Ovary (tissue), 9 donors: ENCODE measurements around the gene ADI1. TPM values are rescaled to one million over a fixed set of nuclear protein-coding genes. Genes with fewer than 3 reads are reported as not detected.

Experiments used
- DNase-seq, 5 donors: peaks; one replicate each; pipeline ENCODE4 v3.0.0-alpha.2; 2019 to 2020
- H3K27ac ChIP-seq, 2 donors: fragments of 200-600 bp; one replicate each; pipeline versions ENCODE4 v1.5.1 to v1.8.0; 2019 to 2022
- H3K27me3 ChIP-seq: fragments of 200-600 bp; one replicate; pipeline ENCODE4 v1.8.0; 2022
- H3K36me3 ChIP-seq: fragments of 200-600 bp; sonication (generic); one replicate; pipeline ENCODE4 v1.5.1; 2019
- H3K4me1 ChIP-seq: one replicate; pipeline ENCODE4 v1.8.1; 2013; ENCODE audit warnings: mild to moderate bottlenecking, moderate library complexity; ENCODE audit not compliant: insufficient read depth
- H3K4me3 ChIP-seq: fragments of 200-600 bp; sonication (generic); one replicate; pipeline ENCODE4 v1.5.1; 2017
- H3K9me3 ChIP-seq, 2 donors: fragments of 200-600 bp in 1 of 2; sonication (generic) in 1 of 2; one replicate each; pipeline versions ENCODE4 v1.5.1 to v1.8.1; 2013 to 2019; ENCODE audit warnings: mild to moderate bottlenecking in 1 of 2, moderate library complexity in 1 of 2
- EP300 ChIP-seq: sonication (generic); formaldehyde crosslinking; IDR thresholded peaks from one replicate; pipeline ENCODE4 v1.6.1; 2017; ENCODE audit warnings: antibody characterized with exemption
- POLR2A ChIP-seq: fragments of 450-650 bp; IDR thresholded peaks from one replicate; pipeline ENCODE4 v1.6.1; 2017; ENCODE audit warnings: antibody characterized with exemption, mild to moderate bottlenecking, moderate library complexity
- WGBS, 3 donors: extraction: QIAGEN DNeasy Blood & Tissue Kit in 1 of 3; methylation state at CpG; one replicate each; pipeline versions ENCODE4 v1.1.5 to v1.1.7; 2013 to 2017; 5-methylcytosine and 5-hydroxymethylcytosine counted together
- intact Hi-C, 4 donors: fragments of 100-400 bp; cut with DNase I; formaldehyde crosslinking; loops; one replicate each; pipeline versions ENCODE4 v1.11.0 to v1.15.1; 2022 to 2023
- polyA plus RNA-seq, 2 donors: library from polyadenylated mRNA; stranded (reverse); fragments of 200-250 nt in 1 of 2; fragments of 350-450 nt in 1 of 2; fragmentation: Illumina TruSeq in 1 of 2; extraction: RNeasy Lipid Tissue Mini Kit (QIAGEN cat#74804) in 1 of 2; gene quantifications; one replicate each; pipeline ENCODE4 v1.2.3, GENCODE V29; 2013 to 2014
- total RNA-seq, 7 donors: library from RNA; depleted of rRNA in 2 of 7; stranded (reverse); fragments of >200 nt in 2 of 7; fragmentation: NEBNext Ultra II Directional in 3 of 7; extraction: Animal tissue kit (Norgen Biotek cat#: 25700) in 3 of 7; gene quantifications; one replicate each; pipeline versions ENCODE4 v1.1.0 to v1.2.4, GENCODE V29; 2016 to 2023
- TF ChIP-seq, protein P1 (sequence below), 3 donors: fragments of 450-650 bp in 2 of 3; fragments of 200-600 bp in 1 of 3; IDR thresholded peaks; one replicate each; pipeline versions ENCODE4 v1.5.1 to v1.8.0; 2016 to 2022; ENCODE audit warnings: antibody characterized with exemption in 3 of 3, mild to moderate bottlenecking in 1 of 3
- donor health status: DM: no; HTN: no; CAD: no; lungs with moderate emphysema.
- donor health status: DM: no; HTN: no; CAD: no.
- donor health status: Bipolar disorder and iron deficiency.
- donor health status: DM: yes; HTN: yes; CAD: no.
- donor health status: DM: no; HTN: no; CAD: no.
- donor health status: DM: yes; HTN: yes; CAD: no.

ADI1 gene
- total and polyA plus RNA-seq, 9 donors = 35.9 to 77.2 (median 51.9) TPM

DNA sequence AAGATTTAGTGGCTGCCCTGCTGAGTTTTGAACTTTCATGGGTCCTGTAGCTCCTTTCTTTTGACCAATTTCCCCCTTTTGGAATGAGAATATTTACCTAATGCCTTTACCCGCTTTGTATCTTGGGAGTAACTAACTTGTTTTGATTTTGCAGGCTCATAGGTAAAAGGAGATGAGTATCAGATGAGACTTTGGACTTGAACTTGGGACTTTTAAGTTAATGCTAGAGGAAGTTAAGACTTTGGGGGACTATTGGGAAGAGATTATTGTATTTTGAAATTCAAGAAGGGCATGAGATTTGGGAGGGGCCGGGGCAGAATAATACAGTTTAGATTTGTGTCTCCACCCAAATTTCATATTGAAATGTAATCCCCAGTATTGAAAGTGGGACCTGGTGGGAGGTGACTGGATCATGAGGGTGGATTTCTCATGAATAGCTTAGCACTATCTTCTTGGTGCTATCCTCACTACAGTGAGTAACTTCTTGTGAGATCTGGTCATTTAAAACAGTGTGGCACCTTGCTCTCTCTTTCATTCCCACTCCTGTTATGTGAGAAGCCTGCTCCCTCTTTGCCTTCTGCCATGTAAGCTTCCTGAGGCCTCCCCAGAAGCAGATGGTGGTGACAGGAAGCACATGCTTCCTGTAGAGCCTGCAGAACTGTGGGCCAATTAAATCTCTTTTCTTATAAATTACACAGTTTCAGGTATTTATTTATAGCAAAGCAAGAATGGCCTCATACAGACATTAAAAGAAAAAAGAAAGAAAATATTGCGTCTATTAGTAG is 6.1 kb downstream of the ADI1 start:
- intact Hi-C loops = no loop called here
- no peak overlapping the region for H3K4me3 ChIP-seq
- H3K9me3 ChIP-seq = no peaks in the 10 kb centered on the region
- DNase-seq = no peak
- WGBS, 3 donors = 98 to 99% (median 98%) methylated on average over 3 of the region's 3 CpGs
- no peaks in the 10 kb centered on the region for H3K4me1 ChIP-seq
- no peaks in the 10 kb centered on the region for H3K27me3 ChIP-seq
- no peak overlapping the region for H3K27ac ChIP-seq
- TF ChIP-seq EP300 (no peak), POLR2A (no peak)
- TF ChIP-seq, protein P1, sequence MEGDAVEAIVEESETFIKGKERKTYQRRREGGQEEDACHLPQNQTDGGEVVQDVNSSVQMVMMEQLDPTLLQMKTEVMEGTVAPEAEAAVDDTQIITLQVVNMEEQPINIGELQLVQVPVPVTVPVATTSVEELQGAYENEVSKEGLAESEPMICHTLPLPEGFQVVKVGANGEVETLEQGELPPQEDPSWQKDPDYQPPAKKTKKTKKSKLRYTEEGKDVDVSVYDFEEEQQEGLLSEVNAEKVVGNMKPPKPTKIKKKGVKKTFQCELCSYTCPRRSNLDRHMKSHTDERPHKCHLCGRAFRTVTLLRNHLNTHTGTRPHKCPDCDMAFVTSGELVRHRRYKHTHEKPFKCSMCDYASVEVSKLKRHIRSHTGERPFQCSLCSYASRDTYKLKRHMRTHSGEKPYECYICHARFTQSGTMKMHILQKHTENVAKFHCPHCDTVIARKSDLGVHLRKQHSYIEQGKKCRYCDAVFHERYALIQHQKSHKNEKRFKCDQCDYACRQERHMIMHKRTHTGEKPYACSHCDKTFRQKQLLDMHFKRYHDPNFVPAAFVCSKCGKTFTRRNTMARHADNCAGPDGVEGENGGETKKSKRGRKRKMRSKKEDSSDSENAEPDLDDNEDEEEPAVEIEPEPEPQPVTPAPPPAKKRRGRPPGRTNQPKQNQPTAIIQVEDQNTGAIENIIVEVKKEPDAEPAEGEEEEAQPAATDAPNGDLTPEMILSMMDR (IDR thresholded peaks at IDR 0.05) = no peak
- H3K36me3 ChIP-seq = no peaks in the 10 kb centered on the region

DNA sequence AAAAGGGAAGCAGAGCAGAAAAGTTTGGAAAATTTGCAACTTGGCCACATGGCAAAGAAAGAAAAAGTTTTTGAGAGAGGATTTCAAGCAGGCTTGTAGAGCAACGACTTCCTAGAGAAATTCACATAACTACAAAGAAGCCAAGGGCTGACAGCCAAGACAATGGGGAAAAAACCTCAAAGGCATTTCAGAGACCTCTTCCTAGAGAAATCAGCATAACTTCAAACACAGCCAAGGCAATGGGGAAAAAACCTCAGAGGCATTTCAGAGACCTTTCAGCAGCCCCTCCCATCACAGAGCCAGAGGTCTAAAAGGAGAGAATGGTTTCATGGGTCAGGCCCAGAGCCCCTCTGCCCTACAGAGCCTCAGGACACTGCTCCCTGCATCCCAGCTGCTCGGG is 7.2 kb downstream of the ADI1 start:
- Histone ChIP-seq H3K27ac (no peak overlapping the region), H3K4me1 (no peaks in the 10 kb centered on the region), H3K4me3 (no peak overlapping the region), H3K36me3 (no peaks in the 10 kb centered on the region), H3K27me3 (no peaks in the 10 kb centered on the region), H3K9me3 (no peaks in the 10 kb centered on the region)
- DNase-seq = no peak
- intact Hi-C loops = no loop called here
- WGBS, 3 donors = 58 to 60% (median 60%) methylated on average over 2 of the region's 2 CpGs
- TF ChIP-seq EP300 (no peak), POLR2A (no peak)
- TF ChIP-seq, protein P1 (IDR thresholded peaks at IDR 0.05) = no peak

DNA sequence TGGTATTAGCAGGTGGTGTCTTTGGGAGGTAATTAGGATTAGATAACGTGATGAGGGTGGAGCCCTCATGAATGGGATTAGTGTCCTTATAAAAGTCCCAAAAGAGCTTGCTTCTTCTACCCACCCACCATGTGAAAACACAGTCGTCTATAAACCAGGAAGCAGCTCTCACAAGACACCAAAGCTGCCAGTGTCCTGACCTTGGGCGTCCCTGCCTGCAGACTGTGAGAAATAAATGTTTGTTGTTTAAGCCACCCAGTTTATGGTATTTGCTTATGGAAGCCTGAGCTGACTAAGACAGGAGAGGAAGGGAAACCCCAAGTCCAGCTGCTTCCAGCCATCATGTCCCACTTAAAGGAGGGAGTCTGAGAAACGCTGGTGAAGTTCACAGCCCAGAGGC is 13.6 kb downstream of the ADI1 start:
- DNase-seq = no peak
- H3K36me3 ChIP-seq = no peaks in the 10 kb centered on the region
- no peak overlapping the region for H3K27ac ChIP-seq
- H3K9me3 ChIP-seq = no peaks in the 10 kb centered on the region
- no peaks in the 10 kb centered on the region for H3K27me3 ChIP-seq
- intact Hi-C loops = no loop called here
- WGBS, 3 donors = 37 to 57% (median 52%) methylated on average over 4 of the region's 4 CpGs
- TF ChIP-seq EP300 (no peak), POLR2A (no peak)
- TF ChIP-seq, protein P1 (IDR thresholded peaks at IDR 0.05) = no peak
- H3K4me3 ChIP-seq = no peak overlapping the region
- H3K4me1 ChIP-seq = peaks cover 1% of the 10 kb centered on the region

- no peaks in the 10 kb centered on the region for H3K36me3 ChIP-seq
- H3K27me3 ChIP-seq = no peaks in the 10 kb centered on the region
- H3K4me3 ChIP-seq = no peak overlapping the region
- DNase-seq = no peak
- WGBS, 3 donors = 92 to 96% (median 92%) methylated on average over 5 of the region's 5 CpGs
- intact Hi-C loops = no loop called here
- peaks cover 1% of the 10 kb centered on the region for H3K4me1 ChIP-seq
- TF ChIP-seq, protein P1 (IDR thresholded peaks at IDR 0.05) = no peak
- H3K27ac ChIP-seq = no peak overlapping the region
- H3K9me3 ChIP-seq = no peaks in the 10 kb centered on the region
These were observed 14.6 kb downstream of the ADI1 start for GRCh38 chr2:3504741-3505140.
